Left lung (tissue), 10 donors: Measurements from ENCODE around the gene GUK1. TPM values are rescaled to one million over a fixed set of nuclear protein-coding genes. Genes with fewer than 3 reads are reported as not detected.

Experiments used
- ATAC-seq: fragments of 200-7000 bp; cut with Tn5 transposase; one replicate; pipeline ENCODE4 v1.9.1; 2020; ENCODE audit warnings: moderate library complexity
- DNase-seq, 4 donors: peaks; one replicate each; pipeline ENCODE4 v3.0.0-alpha.2; 2013 to 2020
- H3K27ac ChIP-seq, 2 donors: fragments of 200-600 bp; sonication (generic) in 1 of 2; one replicate each; pipeline versions ENCODE4 v1.5.0 to v1.8.0; 2020 to 2021
- H3K27me3 ChIP-seq, 2 donors: fragments of 200-600 bp; sonication (generic) in 1 of 2; one replicate each; pipeline versions ENCODE4 v1.5.0 to v1.8.0; 2020 to 2021
- H3K36me3 ChIP-seq, 2 donors: fragments of 200-600 bp; sonication (generic) in 1 of 2; one replicate each; pipeline versions ENCODE4 v1.5.0 to v1.8.0; 2020 to 2021
- H3K4me1 ChIP-seq, 2 donors: fragments of 200-600 bp; one replicate each; pipeline ENCODE4 v1.8.0; 2021
- H3K4me3 ChIP-seq, 2 donors: fragments of 200-600 bp; sonication (generic) in 1 of 2; one replicate each; pipeline versions ENCODE4 v1.5.0 to v1.8.0; 2020 to 2021; ENCODE audit warnings: mild to moderate bottlenecking in 1 of 2
- H3K9me3 ChIP-seq, 2 donors: fragments of 200-600 bp; sonication (generic) in 1 of 2; one replicate each; pipeline versions ENCODE4 v1.5.0 to v1.8.0; 2020 to 2021
- CTCF ChIP-seq, 2 donors: fragments of 200-600 bp; sonication (generic) in 1 of 2; IDR thresholded peaks; one replicate each; pipeline versions ENCODE4 v1.5.0 to v1.8.0; 2021; ENCODE audit warnings: antibody characterized with exemption in 2 of 2
- intact Hi-C, 2 donors: fragments of 100-400 bp; cut with DNase I; formaldehyde crosslinking; loops; one replicate each; pipeline versions ENCODE4 v1.11.2 to v1.14.2; 2022
- polyA plus RNA-seq, 6 donors: library from polyadenylated mRNA; unstranded; fragments of 120-200 nt; gene quantifications; one replicate each; pipeline ENCODE4 v1.2.1, GENCODE V29; 2013; ENCODE audit not compliant: insufficient read length in 6 of 6
- total RNA-seq, 2 donors: library from RNA; stranded (reverse); fragmentation: NEBNext Ultra II Directional; extraction: Animal tissue kit (Norgen Biotek cat#: 25700); gene quantifications; one replicate each; pipeline ENCODE4 v1.2.1, GENCODE V29; 2021
- donor health status: DM: no; HTN: yes; CAD: no.
- donor health status: DM: no; HTN: no; CAD: no.

The GUK1 gene
- total and polyA plus RNA-seq, 8 donors = 112 to 221 (median 153) TPM

GRCh38 chr1:228162286-228163006 lies 22.4 kb downstream of the GUK1 start:
- TF ChIP-seq CTCF (IDR thresholded peaks at IDR 0.05) = no peak
- intact Hi-C loops = no loop called here
- ATAC-seq (no peak), DNase-seq (peak in 2 of 4 donors; percentile 65 to 67)
- no peaks in the 10 kb centered on the region for H3K9me3 ChIP-seq
- H3K4me3 ChIP-seq = no peak overlapping the region
- H3K36me3 ChIP-seq = no peaks in the 10 kb centered on the region
- peaks cover 3 to 43% of the 10 kb centered on the region in 2 donors for H3K27me3 ChIP-seq
- peaks cover 17 to 34% of the 10 kb centered on the region in 2 donors for H3K4me1 ChIP-seq
- peak overlapping the region; percentile 70 to 77 for H3K27ac ChIP-seq

GRCh38 chr1:228163007-228163753 lies 23.1 kb downstream of the GUK1 start:
- peak overlapping the region; percentile 70 to 77 for H3K27ac ChIP-seq
- H3K4me1 ChIP-seq = peaks cover 17 to 34% of the 10 kb centered on the region in 2 donors
- H3K4me3 ChIP-seq = no peak overlapping the region
- intact Hi-C loops = no loop called here
- no peak for ATAC-seq
- peaks cover 1 to 39% of the 10 kb centered on the region in 2 donors for H3K27me3 ChIP-seq
- DNase-seq = peak in 2 of 4 donors; percentile 64 to 81
- H3K9me3 ChIP-seq = no peaks in the 10 kb centered on the region
- H3K36me3 ChIP-seq = no peaks in the 10 kb centered on the region
- no peak for TF ChIP-seq CTCF (IDR thresholded peaks at IDR 0.05)

- peak overlapping the region; percentile 70 to 92 for H3K27ac ChIP-seq
- ATAC-seq = no peak
- intact Hi-C loops = no loop called here
- H3K36me3 ChIP-seq = no peaks in the 10 kb centered on the region
- H3K27me3 ChIP-seq = peaks cover 0 to 36% of the 10 kb centered on the region in 2 donors
- no peak for TF ChIP-seq CTCF (IDR thresholded peaks at IDR 0.05)
- DNase-seq = peak in 1 of 4 donors; percentile 62
- peaks cover 17 to 34% of the 10 kb centered on the region in 2 donors for H3K4me1 ChIP-seq
- no peak overlapping the region for H3K4me3 ChIP-seq
- H3K9me3 ChIP-seq = no peaks in the 10 kb centered on the region
Observed at GRCh38 chr1:228163776-228164519, 23.9 kb downstream of the GUK1 start.

DNA sequence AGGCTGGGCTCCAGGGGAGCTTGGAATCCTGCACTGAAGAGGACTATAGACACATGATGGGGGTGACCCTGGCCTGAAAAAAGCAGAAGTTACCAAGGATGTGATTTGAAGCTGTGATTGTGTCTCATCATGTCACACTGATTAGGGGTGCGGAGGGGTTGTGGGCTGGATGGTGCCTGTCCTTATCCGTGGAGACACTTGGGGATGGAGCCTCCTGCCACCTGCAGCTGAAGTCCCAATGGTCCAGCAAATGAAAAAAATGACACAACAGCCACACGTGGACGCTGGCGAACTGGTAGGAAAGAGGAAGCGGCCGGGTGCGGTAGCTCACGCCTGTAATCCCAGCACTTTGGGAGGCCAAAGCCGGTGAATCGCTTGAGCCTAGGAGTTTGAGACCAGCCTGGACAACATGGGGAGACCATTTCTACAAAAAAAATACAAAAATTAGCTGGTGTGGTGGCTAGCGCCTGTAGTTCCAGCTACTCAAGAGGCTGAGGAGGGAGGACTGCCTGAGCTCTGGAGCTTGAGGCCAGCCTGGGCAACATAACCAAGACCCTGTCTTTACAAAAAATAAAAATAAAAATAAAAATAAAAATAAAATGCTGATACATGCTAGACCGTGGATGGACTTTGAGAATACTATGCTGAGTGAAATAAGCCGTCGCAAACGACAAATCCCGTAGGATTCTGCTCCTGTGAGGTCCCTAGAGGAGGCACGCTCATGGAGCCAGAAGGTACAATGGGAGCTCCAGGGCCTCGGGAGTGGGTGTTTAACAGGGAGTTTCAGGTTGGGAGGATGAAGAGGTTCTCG lies 24.7 kb downstream of the GUK1 start:
- peaks cover 0 to 33% of the 10 kb centered on the region in 2 donors for H3K27me3 ChIP-seq
- H3K4me3 ChIP-seq = peak overlapping the region; percentile 34 to 75
- peak overlapping the region; percentile 92 to 99 for H3K27ac ChIP-seq
- TF ChIP-seq CTCF (IDR thresholded peaks at IDR 0.05) = no peak
- H3K36me3 ChIP-seq = no peaks in the 10 kb centered on the region
- DNase-seq (peak in 1 of 4 donors; percentile 70), ATAC-seq (peak; percentile 1)
- no peaks in the 10 kb centered on the region for H3K9me3 ChIP-seq
- peaks cover 17 to 34% of the 10 kb centered on the region in 2 donors for H3K4me1 ChIP-seq
- intact Hi-C loops = no loop called here
